ENCODE results near the gene STK11IP. TPM values are rescaled to one million over a fixed set of nuclear protein-coding genes. Genes with fewer than 3 reads are reported as not detected.

Gene STK11IP
- total RNA-seq, 1 donor from 2014 or later: 47.7 TPM

- Mint-ChIP-seq H3K9me3 (no peaks in the 10 kb centered on the region), H3K4me1 (peaks cover 10% of the 10 kb centered on the region), H3K27me3 (ENCODE audit: low read depth) (no peaks in the 10 kb centered on the region), H3K27ac (no peak overlapping the region), H3K36me3 (peaks cover 3% of the 10 kb centered on the region), H3K4me3 (no peak overlapping the region)
- TF ChIP-seq, protein P1, sequence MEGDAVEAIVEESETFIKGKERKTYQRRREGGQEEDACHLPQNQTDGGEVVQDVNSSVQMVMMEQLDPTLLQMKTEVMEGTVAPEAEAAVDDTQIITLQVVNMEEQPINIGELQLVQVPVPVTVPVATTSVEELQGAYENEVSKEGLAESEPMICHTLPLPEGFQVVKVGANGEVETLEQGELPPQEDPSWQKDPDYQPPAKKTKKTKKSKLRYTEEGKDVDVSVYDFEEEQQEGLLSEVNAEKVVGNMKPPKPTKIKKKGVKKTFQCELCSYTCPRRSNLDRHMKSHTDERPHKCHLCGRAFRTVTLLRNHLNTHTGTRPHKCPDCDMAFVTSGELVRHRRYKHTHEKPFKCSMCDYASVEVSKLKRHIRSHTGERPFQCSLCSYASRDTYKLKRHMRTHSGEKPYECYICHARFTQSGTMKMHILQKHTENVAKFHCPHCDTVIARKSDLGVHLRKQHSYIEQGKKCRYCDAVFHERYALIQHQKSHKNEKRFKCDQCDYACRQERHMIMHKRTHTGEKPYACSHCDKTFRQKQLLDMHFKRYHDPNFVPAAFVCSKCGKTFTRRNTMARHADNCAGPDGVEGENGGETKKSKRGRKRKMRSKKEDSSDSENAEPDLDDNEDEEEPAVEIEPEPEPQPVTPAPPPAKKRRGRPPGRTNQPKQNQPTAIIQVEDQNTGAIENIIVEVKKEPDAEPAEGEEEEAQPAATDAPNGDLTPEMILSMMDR (IDR thresholded peaks at IDR 0.05; ENCODE audit: unreplicated experiment): no peak
- DNase-seq (ENCODE audit: low spot score in 2 of 2, unreplicated experiment in 2 of 2): no peak
These were observed 32.5 kb downstream of the STK11IP start for GRCh38 chr2:219629976-219630695.

- TF ChIP-seq, protein P1 (IDR thresholded peaks at IDR 0.05; ENCODE audit: unreplicated experiment): no peak
- Mint-ChIP-seq H3K4me3 (no peak overlapping the region), H3K4me1 (peaks cover 10% of the 10 kb centered on the region), H3K36me3 (peaks cover 3% of the 10 kb centered on the region), H3K27me3 (ENCODE audit: low read depth) (no peaks in the 10 kb centered on the region), H3K27ac (no peak overlapping the region), H3K9me3 (no peaks in the 10 kb centered on the region)
- no peak for DNase-seq (ENCODE audit: low spot score in 2 of 2, unreplicated experiment in 2 of 2)
These were observed 33.2 kb downstream of the STK11IP start for GRCh38 chr2:219630770-219631405.

DNA sequence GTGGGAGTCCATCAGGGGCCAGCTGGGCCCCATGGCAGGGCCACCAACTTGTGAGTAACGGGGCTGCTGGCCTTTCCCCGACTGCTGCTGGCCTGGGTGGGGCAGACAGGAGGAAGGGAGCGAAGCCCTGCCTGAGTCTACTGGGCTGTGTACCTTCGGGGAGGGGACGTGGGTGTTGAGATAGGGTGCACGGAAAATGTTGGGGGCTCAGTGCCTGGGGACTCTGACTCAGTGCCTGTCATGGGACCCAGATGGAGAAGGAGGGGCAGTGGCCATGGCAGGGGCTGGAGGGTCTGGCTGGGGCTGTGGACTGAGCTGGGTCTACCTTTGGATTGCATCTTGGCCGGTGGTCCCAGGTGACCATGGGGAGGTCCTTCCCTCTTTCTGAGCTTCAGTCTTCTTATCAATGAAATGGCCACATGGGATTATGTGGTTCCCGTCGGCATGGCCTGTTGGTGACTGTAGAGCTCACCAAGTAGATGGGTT is 33.8 kb downstream of the STK11IP start:
- H3K4me1 Mint-ChIP-seq: peaks cover 9% of the 10 kb centered on the region
- H3K27me3 Mint-ChIP-seq (ENCODE audit: low read depth): no peaks in the 10 kb centered on the region
- TF ChIP-seq, protein P1 (IDR thresholded peaks at IDR 0.05; ENCODE audit: unreplicated experiment): no peak
- no peak overlapping the region for H3K27ac Mint-ChIP-seq
- no peaks in the 10 kb centered on the region for H3K9me3 Mint-ChIP-seq
- DNase-seq (ENCODE audit: low spot score in 2 of 2, unreplicated experiment in 2 of 2): no peak
- H3K4me3 Mint-ChIP-seq: no peak overlapping the region
- peaks cover 3% of the 10 kb centered on the region for H3K36me3 Mint-ChIP-seq

GRCh38 chr2:219631904-219632759 is 34.5 kb downstream of the STK11IP start:
- no peaks in the 10 kb centered on the region for H3K27me3 Mint-ChIP-seq (ENCODE audit: low read depth)
- no peak overlapping the region for H3K4me3 Mint-ChIP-seq
- TF ChIP-seq, protein P1 (IDR thresholded peaks at IDR 0.05; ENCODE audit: unreplicated experiment): no peak
- H3K36me3 Mint-ChIP-seq: peaks cover 3% of the 10 kb centered on the region
- peaks cover 3% of the 10 kb centered on the region for H3K4me1 Mint-ChIP-seq
- H3K27ac Mint-ChIP-seq: no peak overlapping the region
- no peaks in the 10 kb centered on the region for H3K9me3 Mint-ChIP-seq
- no peak for DNase-seq (ENCODE audit: low spot score in 2 of 2, unreplicated experiment in 2 of 2)

GRCh38 chr2:219632760-219633105 is 35.1 kb downstream of the STK11IP start:
- no peaks in the 10 kb centered on the region for H3K9me3 Mint-ChIP-seq
- peaks cover 3% of the 10 kb centered on the region for H3K36me3 Mint-ChIP-seq
- peaks cover 3% of the 10 kb centered on the region for H3K4me1 Mint-ChIP-seq
- H3K27ac Mint-ChIP-seq: no peak overlapping the region
- no peak overlapping the region for H3K4me3 Mint-ChIP-seq
- TF ChIP-seq, protein P1 (IDR thresholded peaks at IDR 0.05; ENCODE audit: unreplicated experiment): no peak
- H3K27me3 Mint-ChIP-seq (ENCODE audit: low read depth): no peaks in the 10 kb centered on the region
- no peak for DNase-seq (ENCODE audit: low spot score in 2 of 2, unreplicated experiment in 2 of 2)

All from mesothelial cell of epicardium (in vitro differentiated cells).